ENCODE results near the gene ASB4. TPM values are rescaled to one million over a fixed set of nuclear protein-coding genes. Genes with fewer than 3 reads are reported as not detected.

The ASB4 gene
- total RNA-seq, 1 donor from 2014 or later, result 0.21 TPM

- no peaks in the 10 kb centered on the region for H3K9me3 Mint-ChIP-seq
- H3K27ac Mint-ChIP-seq (ENCODE audit: unreplicated experiment), result peak overlapping the region; percentile 85
- H3K36me3 Mint-ChIP-seq (ENCODE audit: low read depth), result no peaks in the 10 kb centered on the region
- H3K27me3 Mint-ChIP-seq (ENCODE audit: low read depth), result no peaks in the 10 kb centered on the region
- DNase-seq (ENCODE audit: low read depth, low spot score), result peak; percentile 9
- H3K4me3 Mint-ChIP-seq, result peak overlapping the region; percentile 69
- peaks cover 84% of the 10 kb centered on the region for H3K4me1 Mint-ChIP-seq
- TF ChIP-seq CTCF (conservative IDR thresholded peaks at IDR 0.05), result no peak
These were observed 12.3 kb upstream of the ASB4 start for GRCh38 chr7:95473276-95473985.

- Mint-ChIP-seq H3K4me1 (peaks cover 79% of the 10 kb centered on the region), H3K9me3 (no peaks in the 10 kb centered on the region), H3K27me3 (ENCODE audit: low read depth) (no peaks in the 10 kb centered on the region), H3K27ac (ENCODE audit: unreplicated experiment) (no peak overlapping the region), H3K4me3 (peak overlapping the region; percentile 54), H3K36me3 (ENCODE audit: low read depth) (no peaks in the 10 kb centered on the region)
- DNase-seq (ENCODE audit: low read depth, low spot score), result peak; percentile 30
- no peak for TF ChIP-seq CTCF (conservative IDR thresholded peaks at IDR 0.05)
These were observed 9.5 kb upstream of the ASB4 start for GRCh38 chr7:95476072-95476847.

GRCh38 chr7:95476904-95477594, 8.7 kb upstream of the ASB4 start:
- H3K4me1 Mint-ChIP-seq, result peaks cover 78% of the 10 kb centered on the region
- no peaks in the 10 kb centered on the region for H3K36me3 Mint-ChIP-seq (ENCODE audit: low read depth)
- no peak overlapping the region for H3K27ac Mint-ChIP-seq (ENCODE audit: unreplicated experiment)
- peak overlapping the region; percentile 54 for H3K4me3 Mint-ChIP-seq
- peak; percentile 54 for DNase-seq (ENCODE audit: low read depth, low spot score)
- peak; percentile 88 for TF ChIP-seq CTCF (conservative IDR thresholded peaks at IDR 0.05)
- H3K27me3 Mint-ChIP-seq (ENCODE audit: low read depth), result no peaks in the 10 kb centered on the region
- no peaks in the 10 kb centered on the region for H3K9me3 Mint-ChIP-seq

- TF ChIP-seq CTCF (conservative IDR thresholded peaks at IDR 0.05), result peak; percentile 50
- DNase-seq (ENCODE audit: low read depth, low spot score), result peak; percentile 8
- peaks cover 75% of the 10 kb centered on the region for H3K4me1 Mint-ChIP-seq
- peak overlapping the region; percentile 45 for H3K4me3 Mint-ChIP-seq
- H3K9me3 Mint-ChIP-seq, result no peaks in the 10 kb centered on the region
- no peaks in the 10 kb centered on the region for H3K36me3 Mint-ChIP-seq (ENCODE audit: low read depth)
- peak overlapping the region; percentile 92 for H3K27ac Mint-ChIP-seq (ENCODE audit: unreplicated experiment)
- no peaks in the 10 kb centered on the region for H3K27me3 Mint-ChIP-seq (ENCODE audit: low read depth)
These were observed 7.3 kb upstream of the ASB4 start for GRCh38 chr7:95478272-95479037.

Measured in neural crest cell (in vitro differentiated cells).